GM19438 (cell line): Measurements from ENCODE around the gene TMEM109.
A peak's percentile ranks its signal among the peaks of the same experiment; 100 is the strongest.

Source experiments
- ATAC-seq: cut with Tn5 transposase; IDR thresholded peaks from one replicate; pipeline ENCODE4 v1.9.1; 2021; ENCODE audit warnings: low read depth; ENCODE audit not compliant: unreplicated experiment

Gene TMEM109

DNA sequence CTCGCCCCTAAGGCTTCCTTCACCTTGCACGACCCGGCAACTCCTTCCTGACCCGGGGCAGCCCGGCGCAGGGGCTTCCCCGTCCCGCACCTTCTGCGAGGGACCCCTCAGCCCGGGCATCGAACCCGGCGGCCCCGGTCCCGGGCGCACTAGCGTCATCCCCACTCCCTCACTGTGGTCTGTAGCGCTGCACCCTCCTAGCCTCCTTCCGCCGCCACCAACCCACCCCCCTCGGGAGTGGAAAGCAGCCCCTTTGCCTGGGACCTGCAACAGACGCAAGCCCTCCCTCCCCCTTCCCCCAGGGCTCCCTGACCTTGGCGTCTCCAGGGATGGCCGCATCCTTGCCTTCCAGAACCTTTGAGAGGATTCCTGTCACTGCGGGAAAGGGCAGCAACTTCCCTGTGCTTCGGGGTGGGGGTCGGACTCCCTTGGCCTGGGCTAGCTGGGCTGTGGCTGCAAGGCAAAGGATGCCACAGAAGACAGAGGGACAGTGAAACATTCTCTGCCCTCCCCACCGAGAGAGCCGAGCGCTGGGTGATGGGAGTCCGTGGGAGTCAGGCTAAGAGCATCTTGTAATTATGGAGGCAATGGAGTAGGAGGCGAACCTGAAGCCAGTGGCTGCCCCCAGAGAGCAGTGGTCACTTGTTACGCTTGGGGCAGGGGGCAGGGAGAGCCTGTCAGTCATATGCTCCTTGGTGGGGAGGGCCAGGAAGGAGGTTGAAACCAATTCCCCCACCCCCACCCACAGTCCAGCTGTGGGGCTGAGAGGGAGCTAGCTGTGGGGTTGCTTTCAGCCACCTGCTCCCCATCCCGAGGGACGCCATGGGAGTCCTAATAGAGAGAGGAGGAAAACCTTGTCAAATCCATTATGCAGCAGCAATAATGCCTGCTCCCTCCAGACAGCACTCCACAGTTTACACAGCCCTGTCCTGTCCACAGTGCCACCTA lies 11.2 kb downstream of the TMEM109 start:
- peak; percentile 47 for ATAC-seq

DNA sequence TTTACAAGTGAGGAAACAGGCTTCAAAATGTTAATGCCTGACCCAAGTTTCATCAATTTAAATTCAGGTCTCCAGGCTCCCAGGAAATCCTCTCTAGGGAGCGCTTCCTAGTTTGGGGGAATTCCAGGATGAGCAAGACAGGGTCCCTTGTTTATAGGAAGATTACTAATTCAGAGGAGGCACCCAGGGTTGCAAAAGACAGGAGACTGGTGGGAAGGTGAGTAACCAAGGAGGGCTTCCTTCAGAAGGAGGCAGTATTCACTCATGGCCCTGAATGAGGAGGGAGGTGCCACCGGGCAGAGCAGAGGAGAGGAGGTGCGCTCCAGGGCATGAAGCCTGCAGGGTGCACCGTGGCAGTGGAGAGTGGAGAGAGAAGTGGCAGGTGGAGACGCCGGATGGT lies 11.9 kb downstream of the TMEM109 start:
- ATAC-seq = no peak

- no peak for ATAC-seq
Observed at GRCh38 chr11:60926500-60926899, 12.5 kb downstream of the TMEM109 start.

DNA sequence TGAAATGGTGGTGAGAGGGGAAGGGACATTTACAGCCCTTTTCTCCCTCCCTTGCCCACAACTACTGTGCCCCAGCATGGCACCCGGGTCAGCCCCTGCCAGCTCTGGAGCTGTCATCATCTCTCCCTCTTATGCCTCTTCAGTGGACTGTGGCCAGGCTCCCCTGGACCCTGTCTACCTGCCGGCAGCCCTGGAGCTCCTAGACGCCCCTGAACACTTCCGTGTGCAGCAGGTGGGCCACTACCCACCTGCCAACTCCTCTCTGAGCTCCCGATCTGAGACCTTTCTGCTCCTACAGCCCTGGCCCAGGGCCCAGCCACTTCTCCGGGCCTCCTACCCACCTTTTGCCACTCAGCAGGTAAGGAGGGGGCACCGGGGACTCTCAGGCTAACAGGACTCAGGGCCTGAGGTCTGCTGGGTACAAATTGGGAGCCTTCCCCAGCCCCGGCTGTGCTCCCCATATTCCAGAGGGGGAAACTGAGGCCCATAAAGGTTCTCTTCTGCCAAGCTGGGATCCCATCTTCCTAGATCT lies 13.2 kb downstream of the TMEM109 start:
- ATAC-seq = no peak

DNA sequence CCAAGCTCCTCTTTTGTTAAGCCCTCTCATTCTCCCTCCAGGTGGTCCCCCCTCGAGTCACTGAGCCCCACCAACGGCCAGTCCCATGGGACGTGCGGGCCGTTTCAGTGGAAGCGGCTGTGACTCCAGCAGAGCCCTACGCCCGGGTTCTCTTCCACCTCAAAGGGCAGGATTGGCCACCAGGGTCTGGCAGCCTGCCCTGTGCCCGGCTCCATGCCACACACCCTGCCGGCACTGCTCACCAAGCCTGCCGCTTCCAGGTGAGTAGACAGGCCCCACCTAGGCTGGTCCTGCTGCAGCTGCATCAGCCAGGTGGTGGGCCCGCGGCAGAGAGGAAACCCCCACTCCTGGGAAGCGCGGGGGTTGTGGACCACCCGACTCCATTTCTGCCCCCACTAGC lies 13.6 kb downstream of the TMEM109 start:
- ATAC-seq = no peak

GRCh38 chr11:60928563-60929001 lies 14.6 kb downstream of the TMEM109 start:
- no peak for ATAC-seq

- ATAC-seq = no peak
Observed at GRCh38 chr11:60929764-60930163, 15.8 kb downstream of the TMEM109 start.

DNA sequence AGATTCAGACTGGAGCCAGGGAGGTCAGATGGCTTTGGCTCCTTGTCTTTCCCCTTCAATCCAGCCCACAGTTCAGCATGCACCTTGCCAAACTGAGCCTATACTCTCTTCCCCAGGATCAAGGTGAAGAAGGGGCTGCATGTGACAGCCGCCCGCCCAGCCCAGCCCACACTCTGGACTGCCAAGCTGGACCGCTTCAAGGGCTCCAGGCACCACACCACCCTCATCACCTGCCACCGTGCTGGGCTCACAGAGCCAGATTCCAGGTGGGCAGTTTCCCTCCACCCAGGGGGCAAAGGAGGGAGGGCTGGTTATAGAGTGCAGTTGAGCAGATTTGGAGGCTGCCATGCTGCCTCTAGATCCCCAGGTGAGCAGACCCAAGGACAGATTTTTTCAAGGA lies 16.4 kb downstream of the TMEM109 start:
- ATAC-seq = no peak

- ATAC-seq = no peak
Observed at GRCh38 chr11:60931917-60932316, 18.0 kb downstream of the TMEM109 start.

DNA sequence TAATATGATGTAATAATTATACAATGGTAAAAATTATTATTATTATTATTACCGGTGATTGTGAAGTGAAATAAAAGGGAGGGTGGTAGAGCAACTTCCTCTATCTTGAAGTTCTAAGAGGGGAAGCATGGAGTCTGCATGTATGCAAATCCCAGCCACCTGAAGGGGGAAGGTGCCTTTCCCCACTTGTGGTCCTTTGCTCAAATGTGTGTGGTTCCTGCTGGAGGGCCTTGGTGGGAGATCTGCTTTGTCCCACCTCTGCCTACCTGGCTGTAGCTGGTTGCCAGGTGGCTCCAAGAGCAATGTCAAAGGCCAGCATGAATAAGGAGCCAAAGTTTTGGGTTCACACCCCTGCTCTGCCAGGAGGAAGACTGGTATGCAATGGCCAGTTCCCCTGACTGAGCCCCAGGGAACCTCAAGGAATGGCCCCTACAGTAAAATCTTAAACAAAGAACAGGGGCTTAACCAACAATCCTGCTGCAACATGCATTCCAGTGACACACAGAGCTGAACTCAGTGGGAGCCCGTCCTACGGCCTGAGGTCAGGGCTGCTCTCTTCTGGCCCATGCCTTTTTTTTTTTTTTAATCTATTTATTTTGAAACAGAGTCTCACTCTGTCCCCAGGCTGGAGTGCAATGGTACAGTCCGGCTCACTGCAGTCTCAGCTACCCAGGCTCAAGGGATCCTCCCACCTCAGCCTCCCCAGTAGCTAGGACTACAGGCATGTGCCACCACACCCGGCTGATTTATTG lies 18.8 kb downstream of the TMEM109 start:
- no peak for ATAC-seq

GRCh38 chr11:60933416-60934123 lies 19.6 kb downstream of the TMEM109 start:
- no peak for ATAC-seq

DNA sequence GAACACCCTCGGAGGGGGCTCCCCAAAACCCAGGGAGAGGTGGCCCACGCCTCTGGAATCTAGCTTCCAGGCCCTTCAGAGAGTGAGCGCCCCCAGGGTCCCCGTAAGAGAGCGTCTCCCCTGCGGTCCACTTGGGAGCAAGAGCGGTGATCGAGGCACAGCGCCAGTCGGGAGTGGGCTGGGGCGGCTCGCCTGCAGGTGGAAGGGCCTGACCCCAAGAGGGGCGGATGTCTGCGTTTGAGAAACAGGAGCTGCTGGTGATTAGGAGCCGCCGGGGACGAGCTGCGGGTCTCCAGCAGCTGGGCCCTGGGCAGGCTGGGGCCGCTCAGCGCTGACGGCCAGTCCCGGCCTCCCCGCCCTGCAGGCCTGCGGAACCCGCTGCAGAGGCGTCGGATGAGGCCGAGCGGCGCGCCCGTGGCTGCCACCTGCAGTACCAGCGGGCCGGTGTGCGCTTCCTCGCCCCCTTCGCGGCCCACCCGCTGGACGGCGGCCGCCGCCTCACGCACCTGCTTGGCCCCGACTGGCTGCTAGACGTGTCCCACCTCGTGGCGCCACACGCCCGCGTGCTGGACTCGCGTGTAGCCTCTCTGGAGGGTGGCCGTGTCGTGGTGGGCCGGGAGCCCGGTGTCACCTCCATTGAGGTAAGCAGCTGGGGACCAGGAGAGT lies 20.3 kb downstream of the TMEM109 start:
- no peak for ATAC-seq

DNA sequence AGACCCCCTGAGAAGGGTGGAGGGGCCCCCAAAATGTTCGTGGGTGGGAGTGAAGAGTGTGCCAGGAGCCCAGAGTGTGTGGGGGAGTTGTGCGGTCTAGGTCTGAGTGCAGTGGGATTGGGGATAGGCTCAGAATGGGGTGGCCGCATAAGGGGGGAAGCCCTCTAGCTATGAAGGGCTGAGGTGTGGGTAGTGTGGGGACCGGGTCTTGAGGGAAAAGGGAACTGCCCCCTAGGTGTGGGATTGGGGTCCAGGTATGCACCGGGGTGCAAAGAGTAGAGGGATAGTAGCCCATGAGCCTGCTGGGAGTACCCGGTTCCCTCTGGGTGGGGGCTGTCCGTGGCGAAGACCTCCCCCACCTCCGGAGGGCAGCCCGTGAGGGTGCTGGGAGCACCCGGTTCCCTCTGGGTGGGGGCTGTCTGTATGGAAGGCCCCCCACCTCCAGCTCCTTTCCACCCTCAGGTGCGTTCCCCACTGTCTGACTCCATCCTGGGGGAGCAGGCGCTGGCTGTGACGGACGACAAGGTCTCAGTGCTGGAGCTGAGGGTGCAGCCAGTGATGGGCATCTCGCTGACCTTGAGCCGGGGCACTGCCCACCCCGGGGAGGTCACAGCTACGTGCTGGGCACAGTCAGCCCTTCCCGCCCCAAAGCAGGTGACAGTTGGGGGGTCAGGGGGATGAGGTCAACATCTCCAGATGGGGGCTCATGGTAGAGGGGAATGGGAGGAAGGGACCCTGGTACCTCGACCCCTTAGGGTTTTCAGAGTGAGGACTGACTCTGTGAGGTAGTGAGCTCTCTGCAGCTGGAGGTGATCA lies 21.0 kb downstream of the TMEM109 start:
- no peak for ATAC-seq

DNA sequence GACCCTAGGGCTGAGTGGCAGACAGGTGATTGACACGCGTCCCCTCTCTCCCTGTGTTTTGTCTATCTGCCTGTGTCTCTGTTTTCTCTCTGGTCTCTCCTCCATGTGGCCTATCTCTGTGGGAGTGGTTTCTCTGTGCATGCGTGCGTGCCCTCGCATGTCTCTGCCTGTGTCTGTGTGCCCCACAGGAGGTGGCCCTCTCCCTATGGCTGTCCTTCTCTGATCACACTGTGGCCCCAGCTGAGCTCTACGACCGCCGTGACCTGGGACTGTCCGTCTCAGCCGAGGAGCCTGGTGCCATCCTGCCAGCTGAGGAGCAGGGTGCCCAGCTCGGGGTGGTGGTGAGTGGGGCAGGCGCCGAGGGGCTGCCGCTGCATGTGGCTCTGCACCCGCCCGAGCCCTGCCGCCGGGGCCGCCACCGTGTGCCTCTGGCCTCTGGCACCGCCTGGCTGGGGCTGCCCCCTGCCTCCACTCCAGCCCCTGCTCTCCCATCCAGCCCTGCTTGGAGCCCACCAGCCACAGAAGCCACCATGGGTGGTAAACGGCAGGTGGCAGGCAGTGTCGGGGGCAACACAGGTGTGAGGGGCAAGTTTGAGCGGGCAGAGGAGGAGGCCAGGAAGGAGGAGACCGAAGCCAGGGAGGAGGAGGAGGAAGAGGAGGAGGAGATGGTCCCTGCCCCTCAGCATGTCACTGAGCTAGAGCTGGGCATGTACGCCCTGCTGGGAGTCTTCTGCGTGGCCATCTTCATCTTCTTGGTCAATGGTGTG lies 21.9 kb downstream of the TMEM109 start:
- no peak for ATAC-seq

GRCh38 chr11:60936467-60937143 lies 22.6 kb downstream of the TMEM109 start:
- ATAC-seq = no peak

DNA sequence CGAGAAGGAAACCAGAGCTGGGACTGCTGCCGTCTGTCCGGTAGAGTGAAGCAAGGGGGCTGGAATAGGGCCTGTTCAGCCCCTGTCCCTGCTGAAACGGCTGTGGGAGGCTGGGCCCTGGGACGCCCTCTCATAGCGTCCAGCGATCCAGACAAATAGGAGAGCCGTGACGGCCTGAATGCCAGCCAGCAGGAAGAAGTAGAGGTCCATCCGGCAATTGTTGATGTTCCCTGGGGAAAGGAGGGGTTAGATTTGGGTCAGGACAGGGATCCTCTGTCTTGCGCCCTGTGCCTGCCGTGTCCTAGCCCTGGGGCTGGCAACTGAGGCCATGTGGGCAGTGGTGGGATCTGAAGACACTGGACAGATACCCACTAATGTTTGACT lies 23.2 kb downstream of the TMEM109 start:
- ATAC-seq = no peak

GRCh38 chr11:60937811-60938210 lies 23.9 kb downstream of the TMEM109 start:
- no peak for ATAC-seq

- no peak for ATAC-seq
Observed at GRCh38 chr11:60938500-60938899, 24.5 kb downstream of the TMEM109 start.
